Measurements from ENCODE around the gene IFT81.

The IFT81 gene

DNA sequence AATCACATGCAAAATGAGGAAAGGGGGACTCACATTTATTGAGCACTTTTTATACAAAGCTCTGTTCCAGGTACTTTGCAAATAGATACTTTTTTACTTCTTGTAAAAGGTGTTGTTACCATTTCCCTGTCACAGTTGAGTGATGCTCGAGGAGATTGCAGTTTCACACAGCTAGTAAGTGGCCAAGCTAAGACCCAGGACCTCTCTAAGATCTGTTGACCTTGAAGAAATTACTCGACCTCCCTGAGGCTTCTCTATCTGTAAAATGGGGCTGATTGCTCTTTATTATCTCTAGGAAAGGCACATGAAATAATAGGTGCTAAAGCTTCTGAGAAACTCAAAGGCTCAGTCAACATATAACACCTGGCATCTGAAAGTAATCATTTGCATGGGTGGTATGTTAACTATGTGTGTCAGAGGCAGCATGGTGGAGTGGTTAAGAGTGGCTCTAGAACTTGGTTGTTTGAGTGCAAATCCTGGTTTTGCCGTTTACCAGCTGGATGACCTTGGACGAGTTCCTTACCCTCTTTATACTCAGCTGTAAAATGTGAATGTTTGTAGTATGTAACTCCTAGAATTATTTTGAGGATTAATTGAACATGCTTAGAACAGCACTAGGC lies 41.5 kb downstream of the IFT81 start:
- DNase-seq = no peak

DNA sequence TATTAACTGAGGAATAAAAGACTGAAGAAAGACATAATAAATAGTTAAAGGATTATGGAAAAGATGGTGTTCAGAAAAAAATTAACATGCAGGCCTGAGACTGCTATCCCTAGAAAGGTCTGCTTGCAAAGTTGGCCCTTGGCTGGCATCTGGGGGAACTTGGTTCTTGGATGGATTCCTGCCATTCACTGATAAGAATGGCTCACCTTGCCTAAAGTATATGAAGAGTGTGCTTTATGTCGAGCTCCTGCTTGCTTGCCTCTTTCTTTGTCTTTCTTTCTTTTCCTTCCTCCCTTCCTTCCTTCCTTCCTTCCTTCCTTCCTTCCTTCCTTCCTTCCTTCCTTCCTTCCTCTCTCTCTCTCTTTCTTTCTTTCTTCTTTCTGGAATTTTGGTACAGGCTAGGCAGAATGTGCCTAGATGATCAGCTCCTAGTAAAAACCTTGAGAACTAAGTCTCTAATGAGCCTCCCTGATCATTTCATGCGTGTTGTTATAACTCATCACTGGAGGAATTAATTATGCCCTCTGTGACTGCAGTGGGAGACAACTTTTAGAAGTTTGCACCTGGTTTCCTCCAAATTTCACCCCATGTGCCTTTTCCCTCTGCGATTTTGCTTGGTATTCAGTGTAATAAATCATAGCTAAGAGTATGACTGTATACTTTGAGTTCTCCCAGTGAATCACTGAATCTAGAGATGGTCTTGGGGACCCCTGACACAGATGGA lies 44.7 kb downstream of the IFT81 start:
- DNase-seq = no peak

- no peak for DNase-seq
These were observed 46.5 kb downstream of the IFT81 start for GRCh38 chr12:110170535-110171185.

- DNase-seq = no peak
These were observed 47.0 kb downstream of the IFT81 start for GRCh38 chr12:110171186-110171538.

DNA sequence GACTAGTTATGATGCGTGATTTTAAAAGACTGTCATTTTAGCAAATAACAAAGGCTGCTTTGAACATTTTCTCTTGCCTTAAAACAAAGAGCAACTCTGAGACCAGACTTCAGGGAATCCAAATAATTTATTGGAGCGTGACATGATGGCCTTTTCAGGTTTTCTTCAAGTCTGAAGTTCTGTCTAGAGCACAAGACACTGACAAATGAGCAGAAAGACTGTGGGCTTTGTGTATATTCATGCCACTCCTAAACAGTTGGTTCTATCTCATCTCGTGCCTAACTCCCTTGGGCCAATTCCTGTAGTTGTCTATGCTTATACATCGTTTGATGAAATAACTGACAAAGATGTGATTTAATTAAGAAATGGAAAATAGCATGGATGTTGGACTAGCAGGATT lies 47.5 kb downstream of the IFT81 start:
- DNase-seq = no peak

DNA sequence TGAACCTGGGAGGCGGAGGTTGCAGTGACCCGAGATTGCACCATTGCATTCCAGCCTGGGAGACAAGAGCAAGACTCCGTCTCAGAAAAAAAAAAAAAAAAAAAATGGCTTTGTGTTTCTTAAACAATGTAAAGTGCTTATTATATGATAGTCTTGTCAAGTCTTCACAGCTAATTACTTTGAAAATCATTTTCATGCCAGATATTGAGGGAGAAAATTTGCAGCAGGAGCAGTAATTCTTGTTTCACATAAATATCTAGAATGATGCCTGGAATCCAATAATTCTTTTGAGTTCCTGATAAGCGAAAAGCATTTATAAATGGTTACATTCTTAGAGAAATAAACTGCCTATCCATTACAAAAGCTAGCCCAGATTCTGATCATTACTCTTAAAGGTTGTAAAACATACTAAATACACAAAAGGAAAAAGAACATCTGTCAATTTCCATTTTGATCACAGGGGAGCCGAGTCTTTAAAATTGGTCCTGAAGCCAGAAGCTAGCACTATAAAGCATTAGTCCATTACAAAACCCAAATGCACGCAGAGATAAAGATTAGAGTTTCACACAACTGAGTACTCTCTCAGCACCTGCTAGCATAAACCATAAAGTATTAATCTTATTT lies 50.3 kb downstream of the IFT81 start:
- no peak for DNase-seq

GRCh38 chr12:110175201-110175600 lies 51.0 kb downstream of the IFT81 start:
- no peak for DNase-seq

DNA sequence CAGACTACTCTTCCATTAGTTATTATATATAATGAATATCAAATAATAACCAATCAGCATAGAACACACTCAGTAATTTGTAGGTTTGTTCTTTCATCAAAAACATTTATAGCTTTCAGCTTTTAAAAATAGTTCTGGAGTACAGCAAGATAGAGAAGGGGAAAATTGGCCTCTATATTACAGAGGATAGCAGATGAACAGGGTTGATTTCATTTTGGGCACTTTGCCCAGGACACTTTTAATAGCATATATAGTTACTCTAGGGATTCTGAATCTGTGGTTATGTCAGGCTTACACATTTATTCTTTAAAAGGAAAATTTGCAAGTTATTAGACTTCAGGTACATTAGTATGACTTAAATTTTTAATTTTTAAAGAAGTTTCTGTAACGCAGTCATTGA lies 52.6 kb downstream of the IFT81 start:
- DNase-seq = no peak

DNA sequence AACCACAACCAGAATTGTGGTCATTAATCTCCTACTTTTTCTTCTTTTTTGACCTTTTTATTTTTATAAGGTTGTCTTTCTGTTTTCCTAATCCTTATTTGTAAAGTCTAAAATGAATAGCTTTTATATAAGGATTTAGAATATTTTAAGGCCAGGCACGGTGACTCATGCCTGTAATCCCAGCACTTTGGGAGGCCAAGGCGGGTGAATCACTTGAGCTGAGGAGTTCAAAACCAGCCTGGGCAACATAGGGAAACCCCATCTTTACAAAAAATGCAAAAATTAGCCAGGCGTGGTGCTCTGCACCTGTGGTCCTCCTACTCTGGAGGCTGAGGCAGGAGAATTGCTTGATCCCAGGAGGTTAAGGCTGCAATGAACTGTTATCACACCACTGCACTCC lies 55.1 kb downstream of the IFT81 start:
- DNase-seq = no peak

- DNase-seq = no peak
These were observed 56.4 kb downstream of the IFT81 start for GRCh38 chr12:110180591-110181005.

- no peak for DNase-seq
These were observed 58.1 kb downstream of the IFT81 start for GRCh38 chr12:110182281-110182680.

DNA sequence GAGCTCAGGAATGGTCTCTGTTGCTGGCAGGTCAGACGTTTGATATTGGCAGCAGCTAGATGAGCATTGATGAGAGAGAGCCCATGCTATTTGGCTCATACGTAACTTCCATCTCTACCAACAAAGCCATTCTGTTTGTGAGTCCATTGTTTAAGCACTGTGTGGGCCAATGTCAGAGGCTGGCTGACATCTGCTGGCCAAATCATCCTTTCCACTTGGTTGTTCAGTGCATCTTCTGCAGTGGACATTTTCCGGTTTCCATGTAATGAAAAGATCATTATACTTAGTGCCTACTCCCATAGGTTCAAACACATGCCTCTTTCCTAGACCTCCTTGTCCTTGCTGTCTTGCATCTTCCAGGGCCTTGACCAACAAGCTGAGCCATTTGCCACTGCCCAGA lies 59.2 kb downstream of the IFT81 start:
- no peak for DNase-seq

GRCh38 chr12:110185626-110186025 lies 61.5 kb downstream of the IFT81 start:
- no peak for DNase-seq

- DNase-seq = no peak
These were observed 61.9 kb downstream of the IFT81 start for GRCh38 chr12:110186059-110186458.

DNA sequence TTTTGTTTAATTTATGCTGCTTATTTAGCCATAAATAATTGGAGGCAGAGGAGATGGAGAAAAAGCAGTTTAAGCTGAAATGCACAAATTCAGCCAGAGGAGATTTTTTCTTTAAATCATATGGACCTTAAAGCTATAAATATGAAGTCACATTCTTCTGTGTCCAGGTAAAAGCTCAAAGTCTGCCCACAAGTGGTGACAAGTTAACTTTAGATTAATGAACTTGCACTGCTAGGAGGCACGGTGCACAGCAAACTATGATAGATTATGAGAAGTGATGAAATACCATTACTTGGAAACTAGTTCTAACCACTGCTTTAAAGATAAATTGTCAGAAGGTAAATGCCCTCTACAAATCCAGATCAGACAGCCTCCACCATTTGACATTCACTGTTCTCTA lies 69.0 kb downstream of the IFT81 start:
- no peak for DNase-seq

GRCh38 chr12:110197003-110197402 lies 72.8 kb downstream of the IFT81 start:
- no peak for DNase-seq

GRCh38 chr12:110198386-110198785 lies 74.2 kb downstream of the IFT81 start:
- DNase-seq = no peak

- no peak for DNase-seq
These were observed 75.4 kb downstream of the IFT81 start for GRCh38 chr12:110199339-110200123.

DNA sequence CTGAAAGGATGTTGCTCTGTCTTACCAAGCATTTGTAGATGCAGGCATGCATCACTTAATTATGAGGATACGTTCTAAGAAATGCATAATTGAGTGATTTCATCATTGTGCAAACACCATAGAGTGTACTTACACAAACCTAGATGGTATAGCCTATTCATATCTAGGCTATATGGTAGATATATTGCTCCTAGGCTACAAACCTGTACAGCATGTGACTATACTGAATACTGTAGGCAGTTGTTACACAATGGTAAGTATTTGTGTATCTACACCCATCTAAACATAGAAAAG lies 75.9 kb downstream of the IFT81 start:
- DNase-seq = no peak

DNA sequence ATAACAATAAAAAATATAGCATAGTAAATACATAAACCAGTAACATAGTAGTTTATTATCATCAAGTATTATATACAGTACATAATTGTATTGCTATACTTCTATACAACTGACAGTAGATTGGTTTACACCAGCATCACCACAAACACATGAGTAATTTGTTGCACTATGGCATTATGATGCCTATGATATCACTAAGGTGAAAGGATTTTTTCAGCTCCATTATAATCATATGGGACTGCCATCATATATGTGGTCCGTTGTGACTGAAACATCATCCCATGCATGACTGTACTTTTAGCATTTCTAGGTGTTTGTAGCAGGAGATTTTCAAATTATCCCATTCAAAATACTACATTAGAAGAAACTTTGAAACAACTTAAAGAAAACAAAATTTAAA lies 77.8 kb downstream of the IFT81 start:
- DNase-seq = no peak

DNA sequence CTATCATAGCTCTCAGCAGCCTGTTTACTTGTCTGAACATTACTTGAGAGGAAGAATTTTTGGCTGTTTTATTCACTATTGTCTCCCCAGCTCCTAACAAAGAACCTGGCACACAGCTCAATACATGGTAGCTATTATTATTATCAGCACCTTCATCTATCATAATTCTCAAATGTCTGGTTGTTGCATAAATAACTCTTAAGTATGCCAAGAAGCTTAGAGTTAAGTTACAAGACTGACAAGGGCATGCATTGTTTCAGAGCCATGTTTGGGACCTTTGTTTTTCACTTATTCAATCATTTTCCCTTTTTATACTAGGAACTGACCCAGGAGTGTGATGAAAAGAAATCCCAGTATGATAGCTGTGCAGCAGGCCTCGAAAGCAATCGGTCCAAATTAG lies 79.4 kb downstream of the IFT81 start:
- DNase-seq = no peak

DNA sequence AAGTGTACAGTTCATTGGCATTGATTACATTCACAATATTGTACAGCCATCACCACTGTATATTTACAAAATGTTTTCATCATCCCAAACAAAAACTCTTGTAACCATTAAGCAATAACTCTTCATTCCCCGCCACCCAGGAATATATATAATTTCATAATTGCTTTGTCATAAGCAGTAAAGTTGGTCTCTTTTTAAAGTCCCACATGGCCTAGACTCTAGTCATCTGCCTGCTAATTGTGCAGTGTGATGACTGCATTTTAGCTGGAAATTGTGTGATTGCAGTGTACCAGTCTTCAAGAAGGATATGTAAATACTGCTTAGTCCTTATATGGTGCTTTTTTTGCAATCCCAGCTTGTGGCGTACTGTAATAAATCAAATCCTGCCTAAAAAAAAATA lies 81.8 kb downstream of the IFT81 start:
- no peak for DNase-seq
